HCT116 (cell line): Measurements from ENCODE around the gene BCL7A. TPM values are rescaled to one million over a fixed set of nuclear protein-coding genes. Genes with fewer than 3 reads are reported as not detected.

ENCODE experiments used
- ATAC-seq: fragments of 200-7000 bp; cut with Tn5 transposase; 2 replicates; pipeline ENCODE4 v1.9.1; 2020; ENCODE audit warnings: mild to moderate bottlenecking, moderate library complexity
- BruUV-seq: library from RNA; stranded (reverse); fragments of 400-500 nt; replicated peaks from 2 replicates; lab custom pipeline; 2021; lab: Mats Ljungman, UMichigan
- CTCF ChIA-PET: fragments of 300-600 bp; sonication (Branson Sonifier 250); formaldehyde crosslinking; loops from one replicate; lab custom pipeline; 2021; ENCODE audit warnings: antibody characterized with exemption; lab: Charles Lee
- POLR2A ChIA-PET: fragments of 300-600, 350-600 bp; sonication (Branson Sonifier 250); formaldehyde crosslinking; loops from one replicate; lab custom pipeline; 2021; ENCODE audit warnings: antibody characterized with exemption; lab: Charles Lee
- RAD21 ChIA-PET, 2 experiments: fragments of 300-600 bp; sonication (Branson Sonifier 250); formaldehyde crosslinking; loops; one replicate each; lab custom pipeline; 2023; ENCODE audit warnings: low total read pairs in 2 of 2; ENCODE audit not compliant: uncharacterized antibody in 2 of 2, unreplicated experiment in 2 of 2, low non-redundant PET in 1 of 2; lab: Charles Lee
- DNase-seq: peaks from one replicate; pipeline ENCODE4 v3.0.0-alpha.2; 2010; ENCODE audit warnings: low read depth, low spot score
- H2AFZ ChIP-seq: fragments of 200-600 bp; shearing (Covaris generic), sonication (generic); 2 replicates; pipeline ENCODE4 v1.6.1; 2017; ENCODE audit warnings: low read depth, mixed run types, mixed read lengths, antibody characterized with exemption, low read length; ENCODE audit not compliant: poor library complexity, severe bottlenecking
- H3K27ac ChIP-seq: 2 replicates; pipeline ENCODE4 v1.5.1; 2012; ENCODE audit warnings: low read depth, low read length
- H3K27me3 ChIP-seq: fragments of 200-600 bp; sonication (generic); 2 replicates; pipeline ENCODE4 v1.6.1; 2016; ENCODE audit warnings: mixed run types, low read length, mixed read lengths; ENCODE audit not compliant: insufficient read depth
- H3K36me3 ChIP-seq, 2 experiments: fragments of 200-500 bp in 1 of 2; fragments of 200-600 bp in 1 of 2; sonication (Bioruptor generic) in 1 of 2; sonication (generic) in 1 of 2; 2 replicates each; pipeline versions ENCODE4 v1.5.1 to v1.6.1; 2014 to 2016; ENCODE audit warnings: low read length in 2 of 2, inconsistent platforms in 1 of 2, mixed read lengths in 1 of 2, mixed run types in 1 of 2; ENCODE audit not compliant: insufficient read depth in 2 of 2, control insufficient read depth in 1 of 2
- H3K4me1 ChIP-seq, 2 experiments: fragments of 200-600 bp in 1 of 2; sonication (generic) in 1 of 2; 2 replicates each; pipeline versions ENCODE4 v1.5.1 to v1.6.1; 2012 to 2017; ENCODE audit warnings: low read length in 2 of 2, inconsistent platforms in 1 of 2, mild to moderate bottlenecking in 1 of 2, mixed read lengths in 1 of 2, mixed run types in 1 of 2, moderate library complexity in 1 of 2; ENCODE audit not compliant: insufficient read depth in 2 of 2, control insufficient read depth in 1 of 2
- H3K4me2 ChIP-seq: fragments of 200-600 bp; sonication (generic); 2 replicates; pipeline ENCODE4 v1.6.1; 2017; ENCODE audit warnings: mixed run types, low read length, mixed read lengths
- H3K4me3 ChIP-seq, 2 experiments: fragments of 200-600 bp in 1 of 2; sonication (generic) in 1 of 2; replicated peaks in 1 of 2; 2 replicates each; pipeline ENCODE4 v1.5.1; 2011 to 2016; ENCODE audit warnings: low read length in 2 of 2, control low read depth in 1 of 2, low read depth in 1 of 2, mild to moderate bottlenecking in 1 of 2, mixed read lengths in 1 of 2, mixed run types in 1 of 2
- H3K79me2 ChIP-seq: fragments of 200-600 bp; sonication (generic); 2 replicates; pipeline ENCODE4 v1.6.1; 2017; ENCODE audit warnings: mild to moderate bottlenecking, mixed run types, low read length, moderate library complexity, mixed read lengths; ENCODE audit not compliant: insufficient read depth
- H3K9ac ChIP-seq: fragments of 200-600 bp; sonication (generic); 2 replicates; pipeline ENCODE4 v1.6.1; 2016; ENCODE audit warnings: low read length, mixed read lengths
- H3K9me2 ChIP-seq: fragments of 200-600 bp; sonication (generic), shearing (Covaris generic); 2 replicates; pipeline ENCODE4 v1.6.1; 2017; ENCODE audit warnings: mixed run types, mild to moderate bottlenecking, moderate library complexity; ENCODE audit not compliant: insufficient read depth
- H3K9me3 ChIP-seq, 2 experiments: fragments of 200-500 bp in 1 of 2; fragments of 200-600 bp in 1 of 2; sonication (Bioruptor generic) in 1 of 2; sonication (generic) in 1 of 2; 2 replicates each; pipeline ENCODE4 v1.6.1; 2014 to 2017; ENCODE audit warnings: low read length in 2 of 2, mixed read lengths in 2 of 2, inconsistent platforms in 1 of 2, low read depth in 1 of 2, mild to moderate bottlenecking in 1 of 2, mixed run types in 1 of 2, moderate library complexity in 1 of 2; ENCODE audit not compliant: control insufficient read depth in 1 of 2, insufficient read depth in 1 of 2
- H4K20me1 ChIP-seq: fragments of 200-600 bp; sonication (generic), shearing (Covaris generic); 2 replicates; pipeline ENCODE4 v1.6.1; 2017; ENCODE audit warnings: mixed run types, mild to moderate bottlenecking, moderate library complexity; ENCODE audit not compliant: insufficient read depth
- EZH2 ChIP-seq: fragments of 200-600 bp; sonication (generic); IDR thresholded peaks from 2 replicates; pipeline ENCODE4 v1.6.1; 2017; ENCODE audit warnings: antibody characterized with exemption, mixed run types
- MAX ChIP-seq: IDR thresholded peaks from 2 replicates; pipeline ENCODE4 v1.6.1; 2012
- POLR2AphosphoS5 ChIP-seq: IDR thresholded peaks from 2 replicates; pipeline ENCODE4 v1.6.1; 2011; ENCODE audit warnings: mild to moderate bottlenecking, low read depth, low read length, moderate library complexity
- REST ChIP-seq: IDR thresholded peaks from 2 replicates; pipeline ENCODE4 v1.6.1; 2012; ENCODE audit warnings: low read depth
- SP1 ChIP-seq: IDR thresholded peaks from 2 replicates; pipeline ENCODE4 v1.6.1; 2012; ENCODE audit warnings: low read depth
- TCF7L2 ChIP-seq: IDR thresholded peaks from 2 replicates; pipeline ENCODE4 v1.7.0; 2011; ENCODE audit warnings: borderline replicate concordance, inconsistent platforms; ENCODE audit not compliant: insufficient read depth, insufficient read length; ENCODE audit errors: extremely low read depth
- YY1 ChIP-seq: IDR thresholded peaks from 2 replicates; pipeline ENCODE4 v1.6.1; 2011; ENCODE audit warnings: low read length, low read depth, moderate library complexity, mild to moderate bottlenecking; ENCODE audit not compliant: insufficient replicate concordance; ENCODE audit errors: extremely low read depth
- intact Hi-C: fragments of 100-400 bp; cut with micrococcal nuclease; formaldehyde crosslinking; loops from 2 replicates; pipeline ENCODE4 v1.10.0; 2022
- total RNA-seq: library from RNA; stranded (reverse); gene quantifications from one replicate; pipeline ENCODE4 v1.2.1, GENCODE V29; 2021; ENCODE audit not compliant: unreplicated experiment

BCL7A gene
- total RNA-seq, 1 experiment from 2014 or later: 14.2 TPM

- Histone ChIP-seq H3K4me1 (no peaks in the 10 kb centered on the region), H3K9ac (no peak overlapping the region), H3K27ac (no peak overlapping the region), H3K27me3 (no peaks in the 10 kb centered on the region), H3K36me3 (no peaks in the 10 kb centered on the region), H3K4me2 (no peak overlapping the region), H3K9me2 (no peaks in the 10 kb centered on the region), H3K4me3 (no peak overlapping the region), H4K20me1 (no peaks in the 10 kb centered on the region), H3K79me2 (no peaks in the 10 kb centered on the region), H3K9me3 (no peaks in the 10 kb centered on the region), H2AFZ (no peak overlapping the region)
- ChIA-PET RAD21 (no interaction called here), POLR2A (no interaction called here), CTCF (no interaction called here)
- BruUV-seq: no TSS peak
- ATAC-seq: no peak
- no peak for DNase-seq
- intact Hi-C loops: no loop called here
- TF ChIP-seq MAX (no peak), SP1 (no peak), TCF7L2 (no peak), YY1 (no peak), EZH2 (no peak), POLR2AphosphoS5 (no peak), REST (no peak)
Measured at GRCh38 chr12:122012184-122012583, 9.5 kb upstream of the BCL7A start.
